H9 (cell line): Measurements from ENCODE around the gene PUM1. TPM values are rescaled to one million over a fixed set of nuclear protein-coding genes. Genes with fewer than 3 reads are reported as not detected.

Experiments
- DNase-seq: peaks from one replicate; pipeline ENCODE4 v3.0.0-alpha.2; 2017
- H2AFZ ChIP-seq: one replicate; pipeline ENCODE4 v1.6.1; 2013; ENCODE audit warnings: mild to moderate bottlenecking, low read length, control low read depth, moderate library complexity
- H2AK5ac ChIP-seq: 2 replicates; pipeline ENCODE4 v1.6.1; 2013; ENCODE audit warnings: low read length, control low read depth, mixed read lengths; ENCODE audit not compliant: insufficient read length
- H2BK120ac ChIP-seq: one replicate; pipeline ENCODE4 v1.6.1; 2013; ENCODE audit warnings: low read depth, mild to moderate bottlenecking, low read length, control low read depth, inconsistent platforms; ENCODE audit not compliant: poor library complexity, severe bottlenecking
- H2BK12ac ChIP-seq: 2 replicates; pipeline ENCODE4 v1.6.1; 2013; ENCODE audit warnings: low read length, control low read depth, mixed read lengths, low read depth; ENCODE audit not compliant: insufficient read length
- H2BK15ac ChIP-seq: 2 replicates; pipeline ENCODE4 v1.6.1; 2013; ENCODE audit warnings: low read depth, low read length, control low read depth
- H2BK20ac ChIP-seq: one replicate; pipeline ENCODE4 v1.6.1; 2013; ENCODE audit warnings: low read depth, mild to moderate bottlenecking, low read length, control low read depth, inconsistent platforms; ENCODE audit not compliant: poor library complexity, severe bottlenecking
- H2BK5ac ChIP-seq: 2 replicates; pipeline ENCODE4 v1.6.1; 2013; ENCODE audit warnings: low read length, control low read depth, mixed read lengths; ENCODE audit not compliant: insufficient read length
- H3K14ac ChIP-seq: 2 replicates; pipeline ENCODE4 v1.6.1; 2013; ENCODE audit warnings: low read length, control low read depth; ENCODE audit not compliant: insufficient read depth
- H3K18ac ChIP-seq: 2 replicates; pipeline ENCODE4 v1.6.1; 2013; ENCODE audit warnings: low read depth, mild to moderate bottlenecking, mixed read lengths, low read length, control low read depth; ENCODE audit not compliant: insufficient read length
- H3K23ac ChIP-seq: 2 replicates; pipeline ENCODE4 v1.6.1; 2013; ENCODE audit warnings: low read length, control low read depth, mixed read lengths, low read depth; ENCODE audit not compliant: insufficient read length
- H3K23me2 ChIP-seq: 2 replicates; pipeline ENCODE4 v1.6.1; 2013; ENCODE audit warnings: low read depth, mild to moderate bottlenecking, mixed read lengths, low read length, control low read depth; ENCODE audit not compliant: insufficient read length, poor library complexity, severe bottlenecking
- H3K27ac ChIP-seq: 2 replicates; pipeline ENCODE4 v1.5.1; 2013; ENCODE audit warnings: low read length, control low read depth, mixed read lengths, low read depth; ENCODE audit not compliant: insufficient read length
- H3K27me3 ChIP-seq: 2 replicates; pipeline ENCODE4 v1.6.1; 2013; ENCODE audit warnings: low read length, control low read depth, inconsistent platforms; ENCODE audit not compliant: insufficient read depth
- H3K4ac ChIP-seq: 2 replicates; pipeline ENCODE4 v1.6.1; 2013; ENCODE audit warnings: low read depth, mild to moderate bottlenecking, control low read depth, inconsistent platforms, low read length, moderate library complexity
- H3K4me1 ChIP-seq: 2 replicates; pipeline ENCODE4 v1.6.1; 2013; ENCODE audit warnings: low read length, control low read depth, inconsistent platforms; ENCODE audit not compliant: insufficient read depth
- H3K4me2 ChIP-seq: 2 replicates; pipeline ENCODE4 v1.6.1; 2013; ENCODE audit warnings: low read length, control low read depth, mixed read lengths; ENCODE audit not compliant: insufficient read length, insufficient read depth
- H3K56ac ChIP-seq: 2 replicates; pipeline ENCODE4 v1.6.1; 2013; ENCODE audit warnings: low read depth, mild to moderate bottlenecking, mixed read lengths, low read length, control low read depth; ENCODE audit not compliant: insufficient read length
- H3K79me1 ChIP-seq: 2 replicates; pipeline ENCODE4 v1.6.1; 2013; ENCODE audit warnings: low read depth, mild to moderate bottlenecking, moderate library complexity, low read length, control low read depth, inconsistent platforms; ENCODE audit not compliant: insufficient read depth, poor library complexity, severe bottlenecking
- H3K79me2 ChIP-seq: 2 replicates; pipeline ENCODE4 v1.6.1; 2013; ENCODE audit warnings: low read length, control low read depth, inconsistent platforms; ENCODE audit not compliant: insufficient read depth
- H3K9ac ChIP-seq: 2 replicates; pipeline ENCODE4 v1.6.1; 2013; ENCODE audit warnings: low read length, control low read depth, mixed read lengths; ENCODE audit not compliant: insufficient read length; ENCODE audit errors: extremely low read depth
- H3K9me3 ChIP-seq: one replicate; pipeline ENCODE4 v1.6.1; 2013; ENCODE audit warnings: low read depth, low read length, inconsistent platforms; ENCODE audit not compliant: control insufficient read depth
- H3T11ph ChIP-seq: one replicate; pipeline ENCODE4 v1.6.1; 2013; ENCODE audit warnings: mild to moderate bottlenecking, low read length, control low read depth, inconsistent platforms
- H4K20me1 ChIP-seq: one replicate; pipeline ENCODE4 v1.6.1; 2013; ENCODE audit not compliant: control insufficient read depth, insufficient read length, insufficient read depth
- H4K5ac ChIP-seq: 2 replicates; pipeline ENCODE4 v1.6.1; 2013; ENCODE audit warnings: low read depth, mild to moderate bottlenecking, mixed read lengths, low read length, control low read depth; ENCODE audit not compliant: insufficient read length
- H4K8ac ChIP-seq: replicated peaks from 2 replicates; pipeline ENCODE4 v1.6.1; 2013; ENCODE audit warnings: low read length, control low read depth, mixed read lengths, low read depth; ENCODE audit not compliant: insufficient read length
- H4K91ac ChIP-seq: 2 replicates; pipeline ENCODE4 v1.6.1; 2013; ENCODE audit warnings: low read depth, mild to moderate bottlenecking, moderate library complexity, mixed read lengths, low read length, control low read depth; ENCODE audit not compliant: insufficient read length
- H3K27ac Mint-ChIP-seq, 3 experiments: 2 replicates in 2 of 3; 3 replicates in 1 of 3; pipeline ENCODE4 v1.8.0; 2020 to 2021; ENCODE audit warnings: mixed read lengths in 3 of 3, mild to moderate bottlenecking in 1 of 3, moderate library complexity in 1 of 3
- H3K27me3 Mint-ChIP-seq: 2 replicates; pipeline ENCODE4 v1.8.0; 2021; ENCODE audit warnings: low read depth, mild to moderate bottlenecking, moderate library complexity, mixed read lengths
- H3K36me3 Mint-ChIP-seq, 3 experiments: 2 replicates in 2 of 3; 3 replicates in 1 of 3; pipeline ENCODE4 v1.8.0; 2020 to 2021; ENCODE audit warnings: low read depth in 3 of 3, mixed read lengths in 3 of 3; ENCODE audit not compliant: insufficient read depth in 1 of 3
- H3K4me1 Mint-ChIP-seq, 2 experiments: 2 replicates each; pipeline ENCODE4 v1.8.0; 2020; ENCODE audit warnings: mixed read lengths in 2 of 2
- H3K4me3 Mint-ChIP-seq, 2 experiments: 2 replicates in 1 of 2; 3 replicates in 1 of 2; pipeline ENCODE4 v1.8.0; 2020 to 2021; ENCODE audit warnings: mild to moderate bottlenecking in 2 of 2, mixed read lengths in 2 of 2, moderate library complexity in 1 of 2
- H3K9me3 Mint-ChIP-seq, 2 experiments: 2 replicates in 1 of 2; 3 replicates in 1 of 2; pipeline ENCODE4 v1.8.0; 2020; ENCODE audit warnings: mild to moderate bottlenecking in 2 of 2, mixed read lengths in 2 of 2, moderate library complexity in 1 of 2
- WGBS: extraction: QIAGEN DNeasy Blood & Tissue Kit; methylation state at CpG from one replicate; pipeline ENCODE4 v1.1.7; 2013; ENCODE audit warnings: missing lambda C conversion rate, low lambda C conversion rate, mixed read lengths; ENCODE audit not compliant: insufficient read length; ENCODE audit errors: extremely low coverage; 5-methylcytosine and 5-hydroxymethylcytosine counted together
- total RNA-seq: library from RNA; stranded (reverse); gene quantifications from 2 replicates; pipeline ENCODE4 v1.2.1, GENCODE V29; 2021
- TF ChIP-seq, protein P1 (sequence below): fragments of 200-600 bp; sonication (generic); conservative IDR thresholded peaks from 3 replicates; pipeline ENCODE4 v1.8.0; 2021; ENCODE audit warnings: antibody characterized with exemption, mild to moderate bottlenecking

The PUM1 gene
- total RNA-seq, 1 experiment from 2014 or later, result 164 TPM

DNA sequence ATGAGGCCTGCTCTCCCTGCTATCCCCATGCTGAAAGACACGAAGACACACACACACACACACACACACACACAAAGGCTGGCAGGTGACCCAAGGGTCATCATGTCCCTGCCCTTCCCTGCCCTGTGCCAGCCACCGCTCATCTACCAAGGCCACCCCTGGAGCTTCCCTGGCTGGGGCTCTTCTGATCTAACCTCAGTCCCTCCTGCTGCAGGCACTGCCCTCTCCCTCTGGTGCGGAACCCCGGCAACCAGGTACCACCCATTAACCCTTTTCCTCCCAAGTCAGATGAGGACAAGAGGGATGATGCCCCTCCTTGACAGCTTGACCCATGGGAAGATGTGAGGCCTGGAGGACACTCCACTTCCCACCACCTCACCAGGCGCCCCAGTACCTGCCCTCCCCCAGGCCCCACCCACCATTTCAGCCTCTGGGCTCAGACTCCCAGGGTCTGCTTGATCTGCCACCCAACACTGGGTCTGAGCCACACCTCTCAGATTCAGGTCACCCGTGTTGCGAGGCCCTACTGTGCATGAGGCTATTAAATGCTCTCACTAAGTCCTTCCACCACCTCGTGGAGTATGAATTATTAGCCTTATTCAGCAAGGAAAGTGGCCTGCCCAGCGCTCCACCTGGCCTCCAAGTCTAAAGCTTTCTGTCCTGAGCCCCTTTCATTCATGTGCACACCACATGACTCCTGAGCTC lies 159.4 kb downstream of the PUM1 start:
- H3K14ac ChIP-seq, result no peak overlapping the region
- Mint-ChIP-seq H3K4me3 (peak overlapping the region; percentile 29 to 69; a peak in 2 of 5 replicates), H3K27me3 (peaks cover 31% of the 10 kb centered on the region), H3K36me3 (no peaks in the 10 kb centered on the region), H3K9me3 (no peaks in the 10 kb centered on the region), H3K27ac (no peak overlapping the region), H3K4me1 (peaks cover 46 to 75% of the 10 kb centered on the region in 2 experiments)
- H4K91ac ChIP-seq, result no peak overlapping the region
- H2AK5ac ChIP-seq, result no peak overlapping the region
- no peak overlapping the region for H2BK5ac ChIP-seq
- no peaks in the 10 kb centered on the region for H3K79me1 ChIP-seq
- H3K9me3 ChIP-seq, result no peaks in the 10 kb centered on the region
- no peak overlapping the region for H3K4ac ChIP-seq
- no peak for DNase-seq
- no peak overlapping the region for H3K56ac ChIP-seq
- H3K9ac ChIP-seq, result no peak overlapping the region
- no peak overlapping the region for H3K4me2 ChIP-seq
- TF ChIP-seq, protein P1, sequence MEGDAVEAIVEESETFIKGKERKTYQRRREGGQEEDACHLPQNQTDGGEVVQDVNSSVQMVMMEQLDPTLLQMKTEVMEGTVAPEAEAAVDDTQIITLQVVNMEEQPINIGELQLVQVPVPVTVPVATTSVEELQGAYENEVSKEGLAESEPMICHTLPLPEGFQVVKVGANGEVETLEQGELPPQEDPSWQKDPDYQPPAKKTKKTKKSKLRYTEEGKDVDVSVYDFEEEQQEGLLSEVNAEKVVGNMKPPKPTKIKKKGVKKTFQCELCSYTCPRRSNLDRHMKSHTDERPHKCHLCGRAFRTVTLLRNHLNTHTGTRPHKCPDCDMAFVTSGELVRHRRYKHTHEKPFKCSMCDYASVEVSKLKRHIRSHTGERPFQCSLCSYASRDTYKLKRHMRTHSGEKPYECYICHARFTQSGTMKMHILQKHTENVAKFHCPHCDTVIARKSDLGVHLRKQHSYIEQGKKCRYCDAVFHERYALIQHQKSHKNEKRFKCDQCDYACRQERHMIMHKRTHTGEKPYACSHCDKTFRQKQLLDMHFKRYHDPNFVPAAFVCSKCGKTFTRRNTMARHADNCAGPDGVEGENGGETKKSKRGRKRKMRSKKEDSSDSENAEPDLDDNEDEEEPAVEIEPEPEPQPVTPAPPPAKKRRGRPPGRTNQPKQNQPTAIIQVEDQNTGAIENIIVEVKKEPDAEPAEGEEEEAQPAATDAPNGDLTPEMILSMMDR, result no peak
- no peak overlapping the region for H2BK15ac ChIP-seq
- H3K27me3 ChIP-seq, result no peaks in the 10 kb centered on the region
- H2BK120ac ChIP-seq, result no peak overlapping the region
- H3K23ac ChIP-seq, result no peak overlapping the region
- H3K79me2 ChIP-seq, result 0 out of 2 replicates have a peak, but pooled peaks cover 2% of the 10 kb centered on the region
- H4K20me1 ChIP-seq, result peaks cover 6% of the 10 kb centered on the region
- no peak overlapping the region for H2BK20ac ChIP-seq
- H2AFZ ChIP-seq, result no peak overlapping the region
- H3K4me1 ChIP-seq, result peaks cover 3% of the 10 kb centered on the region; the same call in 1 of the 2 replicates
- H2BK12ac ChIP-seq, result no peak overlapping the region
- H3K23me2 ChIP-seq, result peaks cover 7% of the 10 kb centered on the region
- H3K18ac ChIP-seq, result no peak overlapping the region
- no peak overlapping the region for H4K8ac ChIP-seq
- no peak overlapping the region for H3T11ph ChIP-seq
- H4K5ac ChIP-seq, result no peak overlapping the region
- H3K27ac ChIP-seq, result no peak overlapping the region
- no CpG with 5 or more reads among the region's 9 CpGs for WGBS
